ENCODE data around the gene EML5.

Gene EML5

DNA sequence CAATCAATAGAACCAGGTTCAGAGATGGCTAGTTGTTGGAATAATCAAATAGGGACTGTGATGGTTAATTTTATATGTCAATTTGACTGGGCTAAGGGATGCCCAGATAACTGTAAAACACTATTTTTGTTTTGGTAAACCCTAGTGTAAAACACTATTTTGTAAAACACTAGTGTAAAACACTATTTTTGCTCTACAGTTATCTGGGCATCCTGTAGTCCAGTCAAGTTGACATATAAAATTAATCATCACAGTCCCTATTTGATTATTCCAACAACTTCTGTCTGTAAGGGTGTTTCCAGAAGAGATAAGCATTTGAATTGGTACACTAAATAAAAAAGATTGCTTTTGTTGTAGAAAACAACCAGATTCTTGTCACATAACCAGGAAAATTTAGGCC is 15.6 kb upstream of the EML5 start:
- DNase-seq (ENCODE audit: extremely low read depth, low read depth) = no peak
- TF ChIP-seq, protein P1, sequence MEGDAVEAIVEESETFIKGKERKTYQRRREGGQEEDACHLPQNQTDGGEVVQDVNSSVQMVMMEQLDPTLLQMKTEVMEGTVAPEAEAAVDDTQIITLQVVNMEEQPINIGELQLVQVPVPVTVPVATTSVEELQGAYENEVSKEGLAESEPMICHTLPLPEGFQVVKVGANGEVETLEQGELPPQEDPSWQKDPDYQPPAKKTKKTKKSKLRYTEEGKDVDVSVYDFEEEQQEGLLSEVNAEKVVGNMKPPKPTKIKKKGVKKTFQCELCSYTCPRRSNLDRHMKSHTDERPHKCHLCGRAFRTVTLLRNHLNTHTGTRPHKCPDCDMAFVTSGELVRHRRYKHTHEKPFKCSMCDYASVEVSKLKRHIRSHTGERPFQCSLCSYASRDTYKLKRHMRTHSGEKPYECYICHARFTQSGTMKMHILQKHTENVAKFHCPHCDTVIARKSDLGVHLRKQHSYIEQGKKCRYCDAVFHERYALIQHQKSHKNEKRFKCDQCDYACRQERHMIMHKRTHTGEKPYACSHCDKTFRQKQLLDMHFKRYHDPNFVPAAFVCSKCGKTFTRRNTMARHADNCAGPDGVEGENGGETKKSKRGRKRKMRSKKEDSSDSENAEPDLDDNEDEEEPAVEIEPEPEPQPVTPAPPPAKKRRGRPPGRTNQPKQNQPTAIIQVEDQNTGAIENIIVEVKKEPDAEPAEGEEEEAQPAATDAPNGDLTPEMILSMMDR (IDR thresholded peaks at IDR 0.05; ENCODE audit: low read depth, low read length, missing control alignments) = no peak
- no peak overlapping the region for H3K4me3 ChIP-seq (replicated peaks; ENCODE audit: low read depth, low read length)

DNA sequence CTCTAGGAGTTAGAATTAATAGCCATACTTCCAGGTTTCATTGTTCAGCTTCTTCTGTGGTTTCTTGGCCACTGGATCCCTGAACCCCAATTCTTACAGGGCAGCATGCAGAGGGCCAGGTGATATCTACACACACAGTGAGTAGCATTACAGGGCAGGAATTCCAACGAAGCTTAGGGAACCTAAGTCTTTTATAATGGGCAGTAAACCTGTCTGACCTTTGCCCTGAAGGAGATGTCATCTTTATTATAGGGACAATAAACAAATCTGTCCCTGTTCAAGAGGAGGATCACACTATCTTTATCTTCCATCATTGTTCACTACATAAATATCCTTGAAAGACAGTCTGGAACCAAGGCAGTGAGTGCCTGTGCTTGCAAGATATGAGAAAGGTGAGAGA is 11.7 kb upstream of the EML5 start:
- no peak overlapping the region for H3K4me3 ChIP-seq (replicated peaks; ENCODE audit: low read depth, low read length)
- TF ChIP-seq, protein P1 (IDR thresholded peaks at IDR 0.05; ENCODE audit: low read depth, low read length, missing control alignments) = no peak
- DNase-seq (ENCODE audit: extremely low read depth, low read depth) = no peak

DNA sequence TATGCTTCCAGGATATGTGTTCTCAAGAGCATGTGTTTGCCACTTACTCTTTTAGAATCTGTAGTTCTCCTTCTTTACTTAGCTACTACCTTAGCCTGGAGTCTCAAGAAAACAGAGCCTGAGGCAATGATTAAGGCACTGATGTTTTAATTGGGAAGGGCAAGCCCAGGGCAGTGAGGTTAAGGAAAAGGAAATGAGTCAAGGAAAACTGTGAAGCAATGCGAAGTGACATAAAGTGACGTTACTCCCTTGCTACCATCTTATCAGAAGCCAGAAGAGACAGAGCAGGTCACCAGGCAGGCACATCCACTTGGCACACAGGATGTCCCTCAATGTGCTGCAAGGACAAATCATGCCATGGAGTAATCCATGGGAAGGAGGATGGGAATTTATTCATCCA is 11.3 kb upstream of the EML5 start:
- TF ChIP-seq, protein P1 (IDR thresholded peaks at IDR 0.05; ENCODE audit: low read depth, low read length, missing control alignments) = no peak
- DNase-seq (ENCODE audit: extremely low read depth, low read depth) = no peak
- no peak overlapping the region for H3K4me3 ChIP-seq (replicated peaks; ENCODE audit: low read depth, low read length)

DNA sequence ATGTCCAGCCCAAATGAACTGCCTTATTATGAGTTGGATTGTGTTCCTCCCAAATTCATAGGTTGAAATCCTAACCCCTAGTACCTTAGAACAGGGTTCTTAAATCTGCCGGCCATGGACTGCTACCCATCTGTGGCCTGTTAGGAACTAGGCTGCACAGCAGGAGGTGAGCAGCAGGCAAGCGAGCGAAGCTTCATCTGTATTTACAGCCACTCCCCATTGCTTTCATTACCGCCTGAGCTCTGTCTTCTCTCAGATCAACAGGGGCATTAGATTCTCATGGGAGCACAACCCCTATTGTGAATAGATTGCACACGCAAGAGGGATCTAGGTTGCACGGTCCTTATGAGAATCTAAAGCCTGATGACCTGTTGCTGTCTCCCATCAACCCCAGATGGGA is 9.8 kb upstream of the EML5 start:
- no peak for DNase-seq (ENCODE audit: extremely low read depth, low read depth)
- TF ChIP-seq, protein P1 (IDR thresholded peaks at IDR 0.05; ENCODE audit: low read depth, low read length, missing control alignments) = no peak
- no peak overlapping the region for H3K4me3 ChIP-seq (replicated peaks; ENCODE audit: low read depth, low read length)

DNA sequence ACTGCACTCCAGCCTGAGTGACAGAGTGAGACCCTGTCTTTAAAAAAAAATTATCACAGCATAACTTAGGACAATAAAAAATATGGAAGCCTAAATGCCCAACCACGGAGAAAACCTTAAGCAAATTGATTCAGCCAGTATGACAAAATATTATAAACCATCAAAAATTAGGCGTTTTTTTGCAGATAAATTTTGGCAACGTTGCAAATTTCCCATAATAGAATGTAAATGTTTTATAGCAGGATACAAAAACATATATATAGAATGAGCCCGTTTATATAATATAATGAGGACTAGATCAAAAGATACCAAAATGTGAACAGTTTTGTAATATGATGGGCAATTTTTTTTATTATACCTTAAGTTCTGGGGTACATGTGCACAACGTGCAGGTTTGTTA is 6.8 kb upstream of the EML5 start:
- TF ChIP-seq, protein P1 (IDR thresholded peaks at IDR 0.05; ENCODE audit: low read depth, low read length, missing control alignments) = no peak
- H3K4me3 ChIP-seq (replicated peaks; ENCODE audit: low read depth, low read length) = no peak overlapping the region
- DNase-seq (ENCODE audit: extremely low read depth, low read depth) = no peak

DNA sequence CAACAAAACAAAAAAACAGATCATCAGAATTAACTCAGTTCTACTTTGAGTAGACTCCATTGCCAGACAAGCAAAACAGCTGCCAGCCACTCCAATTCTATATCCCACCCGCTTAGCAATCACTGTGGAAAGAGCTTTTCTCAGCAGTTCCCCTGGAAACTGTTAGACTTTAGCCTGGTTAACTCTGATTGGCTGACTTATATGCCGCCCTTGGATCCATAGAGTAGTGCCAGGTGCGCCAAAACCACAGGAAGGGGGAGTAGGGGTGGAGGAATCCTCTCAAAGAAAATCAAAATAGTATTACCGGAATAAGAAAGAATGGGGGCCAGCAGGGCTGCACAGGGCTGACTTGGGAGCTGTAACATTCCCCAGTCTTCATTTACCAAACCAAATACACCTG is 5.4 kb upstream of the EML5 start:
- no peak for DNase-seq (ENCODE audit: extremely low read depth, low read depth)
- no peak overlapping the region for H3K4me3 ChIP-seq (replicated peaks; ENCODE audit: low read depth, low read length)
- TF ChIP-seq, protein P1 (IDR thresholded peaks at IDR 0.05; ENCODE audit: low read depth, low read length, missing control alignments) = no peak

DNA sequence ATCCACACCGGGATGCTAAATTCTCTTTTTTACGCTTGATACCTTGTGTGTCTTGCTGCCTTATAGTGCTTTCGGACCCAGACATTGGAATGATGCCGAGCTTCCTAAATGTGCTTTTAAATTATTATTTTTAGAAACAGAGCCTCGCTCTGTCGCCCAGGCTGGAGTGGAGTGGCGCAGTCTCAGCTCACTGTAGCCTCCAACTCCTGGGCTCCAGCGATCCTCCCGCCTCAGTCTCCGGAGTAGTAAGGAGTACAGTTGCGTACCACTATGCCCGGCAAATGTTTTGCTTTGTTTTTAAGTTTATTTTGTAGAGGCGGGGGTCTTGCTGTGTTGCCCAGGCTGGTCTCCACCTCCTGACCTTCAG is 489 bp upstream of the EML5 start:
- TF ChIP-seq, protein P1 (IDR thresholded peaks at IDR 0.05; ENCODE audit: low read depth, low read length, missing control alignments) = no peak

More for the DNA sequence above, 489 bp upstream of the EML5 start:
- DNase-seq (ENCODE audit: extremely low read depth, low read depth) = no peak
- peak overlapping the region; percentile 66 for H3K4me3 ChIP-seq (replicated peaks; ENCODE audit: low read depth, low read length)
